Measurements from ENCODE around the gene C1orf21. TPM values are rescaled to one million over a fixed set of nuclear protein-coding genes. Genes with fewer than 3 reads are reported as not detected.

The C1orf21 gene
- polyA plus RNA-seq, 3 donors = 29.8 to 37.8 (median 32.3) TPM

GRCh38 chr1:184557423-184558347 lies 170.9 kb downstream of the C1orf21 start:
- DNase-seq (ENCODE audit: extremely low read depth in 1 of 11, low read depth in 9 of 11, low spot score in 4 of 11) = no peak

- no peak for DNase-seq (ENCODE audit: extremely low read depth in 1 of 11, low read depth in 9 of 11, low spot score in 4 of 11)
These were observed 171.9 kb downstream of the C1orf21 start for GRCh38 chr1:184558691-184559090.

GRCh38 chr1:184559117-184559713 lies 172.4 kb downstream of the C1orf21 start:
- no peak for DNase-seq (ENCODE audit: extremely low read depth in 1 of 11, low read depth in 9 of 11, low spot score in 4 of 11)

- no peak for DNase-seq (ENCODE audit: extremely low read depth in 1 of 11, low read depth in 9 of 11, low spot score in 4 of 11)
These were observed 176.0 kb downstream of the C1orf21 start for GRCh38 chr1:184562806-184563205.

- no peak for DNase-seq (ENCODE audit: extremely low read depth in 1 of 11, low read depth in 9 of 11, low spot score in 4 of 11)
These were observed 176.5 kb downstream of the C1orf21 start for GRCh38 chr1:184563308-184563707.

- no peak for DNase-seq (ENCODE audit: extremely low read depth in 1 of 11, low read depth in 9 of 11, low spot score in 4 of 11)
These were observed 180.2 kb downstream of the C1orf21 start for GRCh38 chr1:184567009-184567408.

GRCh38 chr1:184567637-184568036 lies 180.8 kb downstream of the C1orf21 start:
- DNase-seq (ENCODE audit: extremely low read depth in 1 of 11, low read depth in 9 of 11, low spot score in 4 of 11) = no peak

- DNase-seq (ENCODE audit: extremely low read depth in 1 of 11, low read depth in 9 of 11, low spot score in 4 of 11) = no peak
These were observed 181.3 kb downstream of the C1orf21 start for GRCh38 chr1:184568148-184568547.

GRCh38 chr1:184569106-184569505 lies 182.3 kb downstream of the C1orf21 start:
- DNase-seq (ENCODE audit: extremely low read depth in 1 of 11, low read depth in 9 of 11, low spot score in 4 of 11) = no peak

- no peak for DNase-seq (ENCODE audit: extremely low read depth in 1 of 11, low read depth in 9 of 11, low spot score in 4 of 11)
These were observed 187.8 kb downstream of the C1orf21 start for GRCh38 chr1:184574588-184574987.

GRCh38 chr1:184576822-184577221 lies 190.0 kb downstream of the C1orf21 start:
- no peak for DNase-seq (ENCODE audit: extremely low read depth in 1 of 11, low read depth in 9 of 11, low spot score in 4 of 11)

- no peak for DNase-seq (ENCODE audit: extremely low read depth in 1 of 11, low read depth in 9 of 11, low spot score in 4 of 11)
These were observed 190.5 kb downstream of the C1orf21 start for GRCh38 chr1:184577319-184577718.

GRCh38 chr1:184582411-184582810 lies 195.6 kb downstream of the C1orf21 start:
- DNase-seq (ENCODE audit: extremely low read depth in 1 of 11, low read depth in 9 of 11, low spot score in 4 of 11) = no peak

- no peak for DNase-seq (ENCODE audit: extremely low read depth in 1 of 11, low read depth in 9 of 11, low spot score in 4 of 11)
These were observed 197.0 kb downstream of the C1orf21 start for GRCh38 chr1:184583849-184584248.

GRCh38 chr1:184588701-184589100 lies 201.9 kb downstream of the C1orf21 start:
- no peak for DNase-seq (ENCODE audit: extremely low read depth in 1 of 11, low read depth in 9 of 11, low spot score in 4 of 11)

GRCh38 chr1:184590163-184590750 lies 203.4 kb downstream of the C1orf21 start:
- DNase-seq (ENCODE audit: extremely low read depth in 1 of 11, low read depth in 9 of 11, low spot score in 4 of 11) = peak in 3 of 11 donors; percentile 26 to 48 (median 41)

GRCh38 chr1:184593597-184593996 lies 206.8 kb downstream of the C1orf21 start:
- DNase-seq (ENCODE audit: extremely low read depth in 1 of 11, low read depth in 9 of 11, low spot score in 4 of 11) = no peak

- DNase-seq (ENCODE audit: extremely low read depth in 1 of 11, low read depth in 9 of 11, low spot score in 4 of 11) = no peak
These were observed 208.8 kb downstream of the C1orf21 start for GRCh38 chr1:184595596-184595995.

- DNase-seq (ENCODE audit: extremely low read depth in 1 of 11, low read depth in 9 of 11, low spot score in 4 of 11) = no peak
These were observed 210.3 kb downstream of the C1orf21 start for GRCh38 chr1:184596950-184597645.
